Gastroesophageal sphincter (tissue), 3 donors: Measurements from ENCODE around the gene ESYT3.

Experiments
- POLR2A ChIP-seq, 2 donors: fragments of 450-650 bp; IDR thresholded peaks; one replicate each; pipeline ENCODE4 v1.6.1; 2017; ENCODE audit warnings: antibody characterized with exemption in 2 of 2, mild to moderate bottlenecking in 2 of 2, moderate library complexity in 1 of 2
- TF ChIP-seq, protein P1 (sequence below), 4 experiments: fragments of 200-600 bp in 2 of 4; fragments of 450-650 bp in 2 of 4; sonication (generic) in 1 of 4; IDR thresholded peaks; one replicate each; pipeline ENCODE4 v1.5.1; 2017 to 2019; ENCODE audit warnings: antibody characterized with exemption in 4 of 4, mild to moderate bottlenecking in 2 of 4, moderate library complexity in 2 of 4

DNA sequence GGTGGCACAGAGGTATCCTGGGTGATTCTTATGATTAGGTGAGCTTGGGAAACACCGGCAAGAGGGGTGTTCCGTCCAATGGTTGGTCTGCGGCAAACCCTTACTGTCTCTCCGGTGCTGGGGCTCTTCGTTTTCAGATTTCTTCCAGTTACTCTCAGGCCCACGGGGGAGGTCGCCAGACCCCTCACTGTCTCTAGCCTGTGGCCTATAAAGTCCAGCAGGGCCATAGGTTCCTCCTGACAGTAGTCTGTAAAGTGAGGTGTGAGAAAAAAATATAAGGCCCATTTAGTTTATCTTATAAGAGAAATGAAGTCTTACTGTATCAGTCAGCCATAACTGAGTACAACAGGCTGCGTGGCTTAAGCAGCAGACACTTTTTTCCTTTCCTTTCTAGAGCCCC, 1.4 kb downstream of the ESYT3 start:
- TF ChIP-seq POLR2A (IDR thresholded peaks at IDR 0.05): no peak
- TF ChIP-seq, protein P1, sequence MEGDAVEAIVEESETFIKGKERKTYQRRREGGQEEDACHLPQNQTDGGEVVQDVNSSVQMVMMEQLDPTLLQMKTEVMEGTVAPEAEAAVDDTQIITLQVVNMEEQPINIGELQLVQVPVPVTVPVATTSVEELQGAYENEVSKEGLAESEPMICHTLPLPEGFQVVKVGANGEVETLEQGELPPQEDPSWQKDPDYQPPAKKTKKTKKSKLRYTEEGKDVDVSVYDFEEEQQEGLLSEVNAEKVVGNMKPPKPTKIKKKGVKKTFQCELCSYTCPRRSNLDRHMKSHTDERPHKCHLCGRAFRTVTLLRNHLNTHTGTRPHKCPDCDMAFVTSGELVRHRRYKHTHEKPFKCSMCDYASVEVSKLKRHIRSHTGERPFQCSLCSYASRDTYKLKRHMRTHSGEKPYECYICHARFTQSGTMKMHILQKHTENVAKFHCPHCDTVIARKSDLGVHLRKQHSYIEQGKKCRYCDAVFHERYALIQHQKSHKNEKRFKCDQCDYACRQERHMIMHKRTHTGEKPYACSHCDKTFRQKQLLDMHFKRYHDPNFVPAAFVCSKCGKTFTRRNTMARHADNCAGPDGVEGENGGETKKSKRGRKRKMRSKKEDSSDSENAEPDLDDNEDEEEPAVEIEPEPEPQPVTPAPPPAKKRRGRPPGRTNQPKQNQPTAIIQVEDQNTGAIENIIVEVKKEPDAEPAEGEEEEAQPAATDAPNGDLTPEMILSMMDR (IDR thresholded peaks at IDR 0.05): no peak
